ENCODE measurements around the gene HLA-B.

DNA sequence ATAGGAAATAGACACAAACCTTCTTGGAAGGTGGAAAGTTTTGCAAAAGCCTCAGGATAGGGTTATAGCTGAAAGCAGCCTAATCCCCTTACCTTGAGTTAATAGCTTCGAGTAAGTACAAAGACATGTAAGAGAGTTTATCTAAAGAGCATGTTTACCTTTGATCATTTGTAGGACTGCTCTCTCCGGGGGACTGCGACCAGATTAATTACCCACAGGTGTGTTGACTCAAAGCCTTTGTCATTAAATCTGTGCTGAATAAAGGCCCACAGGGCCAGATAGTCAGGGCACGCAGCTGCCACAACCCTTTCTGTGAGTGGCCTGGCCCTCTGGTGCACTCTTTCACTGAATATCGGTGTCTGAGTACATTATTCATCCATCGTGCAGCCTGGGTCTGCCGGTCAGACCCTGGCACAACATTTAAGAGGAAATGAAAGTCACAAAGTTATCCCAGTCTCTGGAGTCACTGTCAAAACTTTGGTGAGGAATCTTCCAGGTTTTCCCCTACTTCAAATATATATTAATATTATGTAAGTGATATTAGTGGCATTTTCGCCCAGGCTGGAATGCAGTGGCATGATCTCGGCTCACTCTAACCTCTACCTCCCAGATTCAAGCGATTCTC lies 41.0 kb upstream of the HLA-B start:
- TF ChIP-seq, protein P1, sequence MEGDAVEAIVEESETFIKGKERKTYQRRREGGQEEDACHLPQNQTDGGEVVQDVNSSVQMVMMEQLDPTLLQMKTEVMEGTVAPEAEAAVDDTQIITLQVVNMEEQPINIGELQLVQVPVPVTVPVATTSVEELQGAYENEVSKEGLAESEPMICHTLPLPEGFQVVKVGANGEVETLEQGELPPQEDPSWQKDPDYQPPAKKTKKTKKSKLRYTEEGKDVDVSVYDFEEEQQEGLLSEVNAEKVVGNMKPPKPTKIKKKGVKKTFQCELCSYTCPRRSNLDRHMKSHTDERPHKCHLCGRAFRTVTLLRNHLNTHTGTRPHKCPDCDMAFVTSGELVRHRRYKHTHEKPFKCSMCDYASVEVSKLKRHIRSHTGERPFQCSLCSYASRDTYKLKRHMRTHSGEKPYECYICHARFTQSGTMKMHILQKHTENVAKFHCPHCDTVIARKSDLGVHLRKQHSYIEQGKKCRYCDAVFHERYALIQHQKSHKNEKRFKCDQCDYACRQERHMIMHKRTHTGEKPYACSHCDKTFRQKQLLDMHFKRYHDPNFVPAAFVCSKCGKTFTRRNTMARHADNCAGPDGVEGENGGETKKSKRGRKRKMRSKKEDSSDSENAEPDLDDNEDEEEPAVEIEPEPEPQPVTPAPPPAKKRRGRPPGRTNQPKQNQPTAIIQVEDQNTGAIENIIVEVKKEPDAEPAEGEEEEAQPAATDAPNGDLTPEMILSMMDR (IDR thresholded peaks at IDR 0.05) = no peak
- TF ChIP-seq POLR2A (IDR thresholded peaks at IDR 0.05) = no peak

Data from suprapubic skin (tissue), 3 donors.